Stimulated activated CD4-positive, alpha-beta T cell treated with anti-CD3 and anti-CD28 coated beads, Interleukin-12 subunit alpha, Interleukin-12 subunit beta, amount 100 ng/mL, for 24 hours (primary cell): ENCODE data around the gene PLCB2.
A peak's percentile ranks its signal among the peaks of the same experiment; 100 is the strongest.

Experiments used
- DNase-seq, 2 experiments: peaks; one replicate each; pipeline ENCODE4 v3.0.0-alpha.2; 2020; ENCODE audit warnings: low read depth in 2 of 2

Gene PLCB2

DNA sequence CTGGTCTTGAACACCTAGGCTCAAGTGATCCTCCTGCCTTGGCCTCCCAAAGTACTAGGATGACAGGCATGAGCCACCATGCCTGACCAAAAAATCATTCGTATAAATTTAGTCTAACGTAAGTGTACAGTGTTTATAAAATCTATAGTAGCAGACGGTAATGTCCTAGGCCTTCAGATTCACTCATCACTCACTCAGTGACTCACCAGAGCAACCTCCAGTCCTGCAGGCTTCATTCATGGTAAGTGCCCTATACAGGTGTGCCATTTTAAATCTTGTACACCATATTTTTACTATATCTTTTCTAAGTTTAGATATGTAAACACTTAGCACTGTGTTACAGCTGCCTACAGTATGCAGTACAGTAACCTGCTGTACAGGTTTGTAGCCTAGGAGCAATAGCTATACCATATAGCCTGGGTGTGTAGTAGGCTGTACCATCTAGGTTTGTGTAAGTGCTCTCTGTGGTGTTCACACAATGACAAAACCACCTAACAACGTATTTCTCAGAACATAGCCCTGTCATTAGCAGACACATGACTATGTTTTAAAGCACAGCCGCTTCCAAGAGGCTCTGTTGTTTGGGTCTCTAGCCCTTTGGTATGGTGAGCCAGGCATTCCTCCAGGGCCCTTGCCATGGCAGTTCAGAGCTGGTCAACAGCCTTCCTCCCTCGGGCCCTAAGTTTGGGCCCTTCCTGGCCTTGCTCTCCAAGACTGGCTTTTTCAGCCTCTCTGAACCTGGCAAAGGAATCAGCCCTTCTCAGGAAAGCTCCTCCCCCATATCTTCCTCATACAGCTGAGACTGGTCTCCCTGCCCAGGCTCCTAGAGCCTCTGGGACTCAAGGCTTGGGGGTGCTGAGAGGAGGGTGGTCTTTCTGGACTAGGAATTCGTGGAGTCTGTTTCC is 34.9 kb upstream of the PLCB2 start:
- DNase-seq: no peak

DNA sequence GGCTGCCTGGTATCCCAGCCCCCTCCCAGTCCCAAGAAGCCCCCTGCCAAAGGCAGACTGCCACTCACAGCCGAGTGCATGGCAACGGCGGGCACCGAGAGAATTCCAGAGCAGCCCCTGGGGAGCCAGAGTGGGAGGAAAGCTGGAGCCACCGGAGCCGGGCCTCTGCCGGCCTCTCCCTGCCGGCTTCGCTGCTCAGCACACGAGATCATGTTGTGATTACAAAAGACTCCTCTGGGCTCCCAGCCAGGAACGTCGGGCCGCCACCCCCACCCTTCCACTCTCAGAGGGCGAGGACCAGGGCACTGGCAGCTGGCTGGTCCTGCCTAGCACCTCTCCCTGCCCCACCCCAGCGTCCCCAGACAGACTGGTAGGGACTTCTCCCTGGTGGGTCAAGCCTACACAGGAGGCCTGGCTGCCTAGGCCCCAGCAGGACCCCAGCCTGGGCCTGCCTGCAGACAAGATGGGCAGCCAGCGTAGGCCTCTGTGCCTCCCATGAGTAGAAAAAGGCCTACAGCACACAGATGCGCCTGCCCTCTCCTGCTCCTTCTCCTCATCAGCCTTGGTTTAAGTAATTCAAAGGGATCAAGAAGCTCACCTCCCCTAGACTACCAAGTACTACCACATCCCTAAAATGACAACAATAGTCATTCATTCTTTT is 33.1 kb upstream of the PLCB2 start, which contains the start of gene CCDC9B:
Gene CCDC9B, minus strand, starts transcription at position 200 of the 661 bp plus-strand sequence. Its CDS starts 120 bp downstream, at position 80.
- no peak for DNase-seq

DNA sequence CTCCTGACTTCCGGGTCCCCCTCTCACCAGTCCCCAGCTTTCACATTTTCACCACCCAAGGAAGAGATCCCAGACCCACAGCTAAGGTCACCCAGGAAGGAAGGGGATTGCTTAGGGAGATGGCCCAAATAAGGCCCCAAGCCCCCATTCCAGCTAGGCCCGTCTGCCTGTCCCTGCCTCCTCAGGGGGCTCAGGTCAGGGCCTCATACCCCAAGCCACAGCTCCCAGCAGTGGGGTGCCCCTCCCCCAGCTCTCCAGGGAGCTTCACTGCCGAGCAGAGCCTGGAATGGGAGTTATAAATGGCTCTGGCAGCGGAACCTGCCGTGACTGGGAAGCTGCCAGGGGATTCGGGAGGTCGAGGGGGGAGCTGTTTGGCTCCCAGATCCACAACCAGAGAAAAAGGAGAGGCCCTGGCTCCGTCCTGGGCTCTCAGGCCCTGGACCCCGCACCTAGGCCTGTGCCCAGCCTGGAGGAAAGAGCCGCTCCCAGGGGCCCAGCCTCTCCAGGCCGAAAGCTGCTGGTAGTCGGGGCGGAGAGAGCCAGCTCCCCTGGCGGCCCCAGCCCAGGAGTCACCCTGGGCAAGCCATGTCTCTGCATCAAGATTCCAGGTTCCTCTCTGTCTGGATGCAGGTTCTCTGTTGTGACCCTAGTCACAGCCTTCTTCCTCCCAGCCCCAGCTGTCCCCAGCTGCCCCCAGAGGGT is 32.5 kb upstream of the PLCB2 start:
- DNase-seq: no peak

DNA sequence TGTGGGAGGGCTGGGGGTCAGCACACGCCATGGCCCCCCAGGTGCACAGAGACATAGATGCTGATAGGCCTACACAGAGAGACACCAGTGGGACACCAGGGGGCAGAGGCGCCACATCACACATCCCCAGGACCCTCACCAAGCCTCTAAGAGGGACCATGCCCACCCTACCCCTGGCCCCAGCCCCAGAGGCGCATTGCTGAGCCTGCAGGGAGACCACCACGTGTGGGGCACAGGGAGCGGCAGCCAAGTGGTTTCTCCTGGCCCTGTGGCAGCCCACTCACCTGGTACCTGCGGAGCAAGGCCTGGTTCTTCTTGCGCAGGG is 31.8 kb upstream of the PLCB2 start:
- DNase-seq: no peak

DNA sequence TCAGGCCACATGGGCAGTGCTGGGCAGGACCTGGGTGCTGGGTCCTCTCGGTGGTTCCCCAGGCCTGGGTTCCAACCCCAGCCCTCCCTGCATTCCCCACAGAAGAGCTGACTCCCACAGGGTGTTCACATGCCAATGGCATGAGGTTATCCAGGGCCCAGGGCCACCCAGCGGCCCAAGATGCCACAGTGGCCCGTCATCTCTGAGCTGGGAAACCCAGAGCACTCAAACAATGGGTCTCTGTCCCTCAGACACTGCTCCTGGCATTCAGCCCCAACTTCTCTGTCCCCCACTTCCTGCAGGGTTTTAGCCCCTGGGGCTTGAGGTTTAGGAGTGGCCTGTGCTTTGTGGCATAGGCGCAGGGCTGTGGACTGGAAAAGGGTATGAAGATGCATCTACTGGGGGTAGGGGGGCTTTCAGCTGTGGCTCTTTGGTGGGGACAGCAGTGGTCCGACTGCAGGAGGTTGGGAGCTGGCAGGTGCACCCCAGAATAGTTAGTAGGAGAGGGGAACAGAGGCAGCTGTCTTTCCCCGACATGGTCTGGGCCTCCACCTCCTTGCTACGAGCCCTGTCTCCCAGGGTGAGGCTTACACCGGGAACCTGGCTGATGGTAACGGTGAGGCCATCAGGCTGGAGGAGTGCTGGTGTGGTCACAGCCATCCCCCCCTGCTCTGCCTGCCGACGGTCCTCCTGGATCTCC is 31.3 kb upstream of the PLCB2 start:
- no peak for DNase-seq

DNA sequence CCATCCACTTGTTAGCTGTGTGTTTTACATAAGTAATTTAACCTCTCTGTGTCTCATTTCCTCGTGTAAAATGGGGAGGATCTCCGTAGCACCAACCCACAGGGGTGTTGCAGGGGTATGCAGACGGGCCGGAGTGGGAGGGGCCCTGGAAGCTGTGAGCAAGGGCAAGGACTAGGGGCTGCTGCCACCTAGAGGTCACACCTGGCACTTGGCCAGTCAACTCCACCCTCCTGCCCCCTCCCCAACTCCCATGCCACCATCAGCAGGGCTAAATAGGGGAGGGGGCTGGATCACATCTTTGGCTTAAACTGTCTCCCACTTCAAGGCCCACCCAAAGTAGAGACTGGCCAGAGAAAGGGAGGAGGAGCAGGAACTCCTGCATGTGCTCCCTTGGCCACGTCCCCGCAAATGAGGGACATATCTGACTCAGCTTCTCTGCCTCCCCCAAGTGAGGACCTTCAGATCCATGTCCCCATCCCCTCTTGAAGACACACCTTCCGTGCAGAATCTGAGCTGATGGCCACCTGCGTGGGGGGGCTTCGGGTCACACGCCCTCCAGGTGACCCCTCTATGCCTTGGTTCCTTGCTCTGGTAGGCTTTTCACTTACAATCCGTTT is 30.4 kb upstream of the PLCB2 start:
- DNase-seq: peak; percentile 56 to 82

DNA sequence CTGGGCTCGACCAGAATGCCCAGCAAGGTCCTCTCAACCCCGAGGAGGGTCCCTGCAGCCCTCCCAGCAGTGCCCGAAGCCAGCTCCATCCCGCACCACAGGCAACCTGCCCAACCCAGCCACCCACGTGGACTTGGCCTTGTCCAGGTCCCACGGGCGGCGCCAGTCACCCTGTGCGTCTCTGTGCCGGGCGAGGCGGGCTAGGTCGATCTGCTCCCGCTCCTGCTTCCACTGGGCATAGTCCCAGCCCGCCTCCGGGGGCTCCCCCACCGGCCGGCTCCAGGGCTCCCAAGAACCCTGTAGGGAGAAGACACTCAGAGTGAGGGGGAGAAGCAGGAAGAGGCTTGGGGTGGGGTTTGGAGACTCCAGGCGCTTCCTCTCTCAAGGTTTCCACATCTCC is 29.9 kb upstream of the PLCB2 start:
- DNase-seq: no peak

DNA sequence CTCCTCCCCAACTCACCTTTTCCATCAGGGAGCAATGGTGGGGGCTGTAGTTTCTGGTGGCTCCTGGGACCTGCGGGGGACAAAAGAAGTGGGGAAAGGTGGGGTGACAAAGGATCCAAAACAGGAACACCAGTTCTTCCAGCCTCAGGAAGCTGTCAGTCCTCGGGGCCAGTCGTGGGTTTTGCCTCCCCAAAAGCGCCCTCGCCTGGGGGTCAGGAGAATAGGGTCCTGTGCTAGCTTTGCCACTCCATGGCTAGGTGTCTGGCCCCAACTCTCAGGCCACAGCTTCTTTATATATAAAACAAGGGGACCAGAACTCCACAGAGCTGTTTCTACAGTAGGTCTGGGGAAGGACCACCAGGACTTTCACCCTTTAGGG is 29.0 kb upstream of the PLCB2 start:
- DNase-seq: no peak

DNA sequence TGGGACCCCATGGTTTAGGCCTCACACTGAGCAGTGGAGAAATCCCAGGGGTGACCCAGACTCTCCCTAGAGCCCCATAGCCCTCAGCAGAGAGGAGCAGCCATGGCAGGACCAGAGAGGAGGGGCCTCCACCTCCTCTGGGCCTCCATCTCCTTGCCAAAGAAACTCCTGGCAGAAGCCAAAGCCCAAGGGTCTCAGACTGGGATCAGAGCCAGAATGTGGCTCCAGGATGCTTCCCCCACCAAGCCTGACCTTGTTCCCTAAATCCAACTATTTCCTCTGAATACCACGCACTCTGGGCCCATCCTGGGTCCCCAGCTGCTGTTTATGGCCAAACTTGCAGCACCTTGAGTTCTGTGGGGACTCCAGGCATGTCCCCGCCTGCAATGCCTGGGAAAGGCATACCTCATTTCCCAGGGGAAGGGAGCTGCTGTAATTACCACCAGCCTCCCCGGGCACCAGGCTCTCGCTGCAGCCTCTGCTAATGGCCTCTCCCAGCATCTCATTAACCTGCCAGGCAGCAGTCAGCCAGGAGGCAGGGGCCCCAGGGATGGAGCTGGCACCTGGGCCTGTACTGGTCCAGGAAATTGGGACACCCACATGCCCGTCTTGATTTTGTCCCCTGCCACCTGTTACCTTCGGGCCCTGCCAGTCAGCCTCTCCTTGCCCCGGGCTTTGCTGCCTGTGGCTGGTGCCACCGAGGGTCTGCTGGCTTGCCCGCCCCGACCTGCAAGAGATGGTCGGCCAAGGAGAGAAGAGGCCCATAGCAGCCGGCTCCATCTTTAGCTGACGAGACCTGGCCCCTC is 28.4 kb upstream of the PLCB2 start:
- DNase-seq: no peak

DNA sequence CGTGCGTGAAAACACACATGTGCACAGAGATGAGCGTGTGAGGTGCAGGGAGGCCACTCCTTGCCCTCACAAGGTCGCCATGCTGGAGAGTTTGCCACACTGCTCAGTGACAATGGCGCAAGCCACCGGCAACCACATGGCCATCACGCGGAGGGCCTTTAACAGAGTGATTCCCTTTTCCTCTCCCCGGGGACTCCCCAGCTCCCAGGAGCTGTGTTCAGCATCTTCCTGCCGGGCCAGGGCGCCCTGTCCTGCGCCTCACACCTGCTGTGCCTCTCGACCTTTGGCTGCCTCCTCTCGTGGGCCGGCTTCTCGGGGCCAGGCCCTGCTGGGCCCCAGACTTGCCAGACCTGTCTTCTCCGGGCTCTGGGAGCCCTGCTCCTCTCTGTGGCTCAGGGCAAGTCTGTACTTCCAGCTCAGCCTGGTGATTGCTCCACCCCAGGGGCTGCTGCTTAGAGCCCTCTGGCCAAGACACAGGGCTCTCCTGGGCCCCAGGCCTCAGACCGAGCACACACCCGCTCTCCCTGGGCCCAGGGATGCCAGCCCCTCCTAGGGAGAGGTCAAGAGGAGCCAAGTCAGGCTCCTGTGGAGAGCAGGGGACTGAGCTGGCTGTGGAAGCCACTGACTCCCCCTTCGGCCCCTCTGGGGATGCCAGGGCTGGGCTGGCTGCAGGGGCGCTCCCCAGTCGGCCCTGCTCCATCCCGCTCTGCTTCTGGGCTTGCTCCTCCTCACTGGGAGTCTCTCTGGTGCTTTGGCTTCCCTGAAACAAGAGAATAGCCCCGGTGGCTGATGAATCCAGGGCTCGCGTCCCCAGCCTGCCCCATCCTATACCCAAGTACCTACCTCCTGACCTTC is 27.4 kb upstream of the PLCB2 start:
- no peak for DNase-seq

DNA sequence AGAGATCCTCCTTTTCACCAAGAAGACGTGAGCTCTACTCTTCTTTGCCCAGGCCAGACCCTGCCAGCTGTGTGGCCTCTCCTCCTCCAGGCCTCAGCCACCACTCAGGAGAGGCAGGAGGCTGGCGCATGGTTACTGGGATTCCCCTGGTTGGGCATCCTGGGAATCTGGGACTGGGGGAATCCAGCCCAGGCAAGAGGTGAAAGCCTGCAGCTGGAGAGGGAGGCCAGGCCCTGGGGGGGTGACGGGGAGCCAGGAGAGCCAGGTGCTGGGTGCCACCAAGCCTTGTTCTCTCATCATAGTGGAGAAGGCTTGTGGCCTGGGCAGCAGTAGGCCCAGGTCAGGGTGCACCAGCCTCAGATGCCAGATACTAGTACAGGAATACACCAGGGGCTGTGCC is 26.8 kb upstream of the PLCB2 start:
- no peak for DNase-seq

DNA sequence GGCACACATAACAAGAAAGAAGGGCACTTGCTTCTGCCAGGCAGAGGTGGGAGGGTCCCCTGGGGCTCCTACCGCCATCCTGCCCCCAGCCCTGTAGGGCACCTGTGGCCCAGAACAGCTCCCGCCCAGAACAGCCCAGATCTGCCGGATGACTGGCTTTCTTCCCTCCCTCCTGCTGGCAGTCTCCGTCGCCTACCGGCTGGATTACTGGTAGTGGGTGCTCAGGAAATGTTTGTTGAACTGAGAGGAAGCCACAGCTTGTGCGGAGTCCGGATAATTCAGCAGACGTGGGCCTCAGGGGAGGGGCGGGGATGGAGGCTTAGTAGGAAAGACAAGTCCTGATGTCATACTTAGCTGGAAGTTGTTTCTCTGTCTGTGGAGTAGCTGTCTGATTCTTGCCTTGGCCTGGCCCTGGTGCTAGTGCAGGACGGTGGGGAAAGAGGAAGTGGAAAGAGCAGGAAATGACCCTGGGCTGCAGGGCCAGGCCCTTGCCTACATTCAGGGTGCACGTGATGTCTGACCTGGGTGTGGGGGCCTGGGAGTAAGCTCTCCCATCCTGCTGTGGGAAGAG is 26.3 kb upstream of the PLCB2 start:
- no peak for DNase-seq

DNA sequence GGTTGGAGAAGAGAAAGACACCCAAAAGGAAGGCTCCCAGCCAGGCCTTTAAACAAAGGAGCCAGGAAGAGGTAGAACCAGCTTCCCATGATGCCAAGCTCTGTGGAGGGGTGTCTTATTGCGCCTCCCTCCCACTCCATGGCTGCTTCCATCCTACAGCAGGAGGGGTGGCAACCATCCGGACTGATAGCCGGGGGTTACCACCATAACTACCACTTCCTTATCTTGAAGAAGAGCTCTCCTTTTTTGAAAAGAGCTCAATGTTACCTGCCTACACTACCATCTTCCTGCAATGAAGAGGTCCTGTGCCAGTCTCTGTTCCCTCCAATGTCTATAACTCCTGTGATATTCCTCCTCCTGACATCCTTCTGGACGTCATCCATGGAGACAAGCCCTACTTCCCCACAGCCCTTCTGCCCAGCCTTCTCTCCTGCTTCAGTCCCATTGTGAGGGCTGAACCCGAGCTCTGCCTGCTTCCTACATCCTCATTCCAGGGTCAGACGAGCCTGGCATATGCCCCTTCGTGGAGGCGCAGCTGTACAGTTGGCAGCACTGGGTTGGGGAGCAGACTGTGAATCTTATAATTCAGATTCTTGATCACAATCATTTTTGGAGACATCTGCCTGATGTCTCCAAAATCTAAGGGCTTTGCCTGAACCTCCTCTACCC is 24.5 kb upstream of the PLCB2 start:
- DNase-seq: no peak

DNA sequence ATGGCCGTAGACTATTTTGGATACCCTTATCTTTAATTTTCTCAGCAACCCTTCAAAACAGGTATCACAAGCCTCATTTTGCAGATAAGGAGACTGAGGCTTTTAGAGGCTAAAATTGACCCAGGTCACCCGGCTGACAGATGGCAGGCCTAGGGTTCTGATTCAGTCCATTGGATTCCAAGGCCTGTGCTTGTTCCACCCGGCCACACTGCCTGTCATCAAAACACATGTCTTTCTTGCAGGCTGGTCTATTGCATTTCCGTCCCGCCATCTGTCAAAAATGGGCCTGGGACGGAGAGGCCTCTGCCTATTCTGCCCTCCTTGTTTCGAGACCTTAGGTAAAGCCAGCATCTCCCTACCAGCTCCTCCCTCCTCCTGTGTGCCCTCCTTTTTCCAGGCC is 23.9 kb upstream of the PLCB2 start:
- DNase-seq: no peak

DNA sequence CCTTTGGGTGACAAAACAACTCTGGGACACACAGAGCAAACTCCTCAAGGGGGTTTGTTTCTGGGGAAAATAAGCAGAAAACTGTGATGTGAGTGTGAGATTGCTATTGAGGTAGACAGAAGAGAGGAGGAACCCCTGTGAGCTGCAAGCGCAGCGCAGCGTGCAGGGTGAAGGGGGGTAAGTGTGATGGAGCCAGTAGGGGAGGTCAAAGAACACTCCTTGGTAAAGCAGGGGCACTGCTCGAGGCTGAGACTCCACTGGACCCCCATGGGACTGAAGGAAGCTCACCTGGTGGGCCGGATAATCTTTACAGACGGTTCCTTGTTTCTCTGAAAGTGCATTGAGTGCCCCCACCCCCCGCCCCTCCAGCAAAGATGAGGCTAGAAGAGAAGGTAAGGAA is 23.3 kb upstream of the PLCB2 start:
- no peak for DNase-seq

DNA sequence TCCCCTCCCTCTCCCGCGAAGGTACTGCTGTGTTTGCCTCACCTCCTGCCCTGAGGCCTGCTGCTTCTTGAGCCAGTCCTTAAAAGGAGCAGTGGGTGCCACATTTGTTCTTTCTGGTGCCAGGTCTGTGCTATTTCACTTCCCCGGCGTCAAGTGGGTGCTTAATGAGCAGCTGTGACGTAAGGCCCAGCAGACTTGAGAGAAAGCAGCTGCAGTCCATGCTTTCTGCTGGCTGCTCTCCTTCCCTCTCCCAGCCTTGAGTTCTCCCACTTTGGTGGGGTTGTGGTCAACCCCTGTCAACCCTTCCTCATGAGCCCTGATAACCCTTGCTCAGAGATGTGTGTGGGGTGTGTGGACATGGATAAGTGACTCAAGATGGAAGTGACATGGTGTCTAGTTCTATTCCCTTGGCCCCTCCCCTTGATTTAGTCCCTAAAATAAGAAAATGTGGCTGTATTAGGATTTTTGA is 22.7 kb upstream of the PLCB2 start:
- DNase-seq: no peak

DNA sequence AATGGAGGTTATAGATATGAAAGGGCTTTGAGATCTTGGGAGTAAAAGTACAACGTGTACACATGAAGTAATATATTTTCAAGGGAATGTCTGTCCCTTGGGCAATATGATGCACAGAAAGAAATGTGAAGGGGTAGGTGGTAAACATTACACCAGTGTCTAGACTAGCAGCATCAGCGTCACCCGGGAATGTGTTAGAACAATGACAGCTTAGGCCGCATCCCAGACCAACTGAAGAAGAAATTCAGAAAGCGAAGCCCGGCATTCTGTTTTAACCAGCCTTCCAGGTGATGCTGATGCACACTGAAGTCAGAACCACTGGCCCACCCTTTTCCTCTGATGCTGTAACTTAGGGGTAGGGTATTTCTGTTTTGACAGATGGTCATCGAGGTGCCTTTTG is 22.1 kb upstream of the PLCB2 start:
- DNase-seq: no peak

DNA sequence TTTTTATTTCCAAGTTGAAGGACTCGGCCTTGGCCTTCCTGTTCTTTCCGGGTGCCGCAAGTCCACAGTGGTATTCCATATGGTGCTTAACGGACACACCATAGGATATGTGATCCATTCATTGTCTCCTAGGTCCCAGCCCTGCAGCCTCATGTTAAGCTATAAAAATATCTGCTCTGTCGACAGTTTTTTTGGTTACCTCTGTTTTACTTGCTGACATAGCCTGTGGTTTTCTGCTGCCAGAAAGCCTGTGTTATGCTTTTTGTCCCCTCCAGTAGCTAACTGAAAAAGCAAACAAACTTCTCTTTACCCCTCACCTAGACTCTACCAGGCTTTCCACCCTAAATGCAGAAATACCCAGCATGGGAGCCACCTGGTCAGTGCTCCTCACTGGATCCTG is 21.0 kb upstream of the PLCB2 start:
- no peak for DNase-seq

DNA sequence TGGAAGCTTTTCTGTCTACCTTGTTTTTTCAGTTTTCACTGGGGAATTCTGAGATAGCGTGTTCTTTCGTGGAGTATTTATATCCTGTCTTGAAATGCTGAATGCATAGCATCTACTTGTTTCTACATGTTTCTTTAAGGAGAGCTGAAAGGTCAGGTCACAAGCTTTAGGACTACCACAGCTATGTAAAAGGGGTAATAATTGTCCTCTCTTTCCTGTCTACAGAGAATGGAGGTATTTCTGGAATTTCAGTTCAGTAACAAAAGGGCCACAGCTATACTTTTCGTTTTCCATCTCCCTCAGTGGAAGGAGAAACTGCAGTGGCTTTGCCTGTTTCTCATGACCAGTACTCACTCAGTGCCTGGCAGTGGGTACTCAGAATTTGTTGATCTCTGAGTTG is 20.4 kb upstream of the PLCB2 start:
- no peak for DNase-seq
